HG03460 (cell line): ENCODE data around the gene PAM.

Experiments used
- ATAC-seq: cut with Tn5 transposase; IDR thresholded peaks from one replicate; pipeline ENCODE4 v1.9.1; 2021; ENCODE audit not compliant: unreplicated experiment

The PAM gene

DNA sequence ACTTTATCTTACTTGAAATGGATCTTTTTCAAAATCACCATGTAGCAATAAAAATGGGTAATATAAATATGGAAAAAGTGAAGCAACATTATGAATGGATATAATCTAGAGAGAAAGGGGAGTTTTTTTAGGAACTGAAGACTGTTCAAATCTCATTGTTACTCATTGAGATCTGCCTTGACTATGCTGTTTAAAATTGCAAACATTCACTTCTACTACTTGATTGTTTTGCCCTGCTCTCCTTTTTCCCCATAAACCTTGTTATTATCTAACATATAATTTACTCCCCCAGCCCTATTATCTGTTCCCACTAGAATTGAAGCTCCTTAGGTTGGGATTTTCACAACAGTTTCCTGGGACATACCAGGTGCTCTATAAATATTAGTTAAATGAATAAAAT, 22.0 kb downstream of the PAM start:
- no peak for ATAC-seq

DNA sequence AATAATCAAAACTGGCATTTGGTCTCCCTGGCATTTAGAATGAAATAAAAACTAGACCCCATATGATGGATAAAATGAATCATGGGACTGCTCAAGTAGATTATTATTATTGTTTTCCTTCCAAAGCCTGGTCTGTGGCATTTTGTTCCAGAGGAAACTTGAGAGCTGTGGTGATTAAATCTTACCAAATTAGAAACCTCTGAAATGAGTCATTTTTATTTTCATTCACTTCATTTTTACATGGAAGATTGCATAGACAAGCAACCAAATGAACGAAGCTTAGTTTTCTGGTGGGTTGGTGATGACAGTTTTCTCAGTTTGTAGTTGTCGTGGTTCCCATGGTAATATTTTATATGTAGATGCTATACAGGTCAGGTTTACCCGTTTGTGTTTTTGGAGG, 23.4 kb downstream of the PAM start:
- no peak for ATAC-seq

GRCh38 chr5:102781359-102781758, 26.3 kb downstream of the PAM start:
- ATAC-seq: no peak

- no peak for ATAC-seq
These were observed 26.7 kb downstream of the PAM start for GRCh38 chr5:102781786-102782185.

DNA sequence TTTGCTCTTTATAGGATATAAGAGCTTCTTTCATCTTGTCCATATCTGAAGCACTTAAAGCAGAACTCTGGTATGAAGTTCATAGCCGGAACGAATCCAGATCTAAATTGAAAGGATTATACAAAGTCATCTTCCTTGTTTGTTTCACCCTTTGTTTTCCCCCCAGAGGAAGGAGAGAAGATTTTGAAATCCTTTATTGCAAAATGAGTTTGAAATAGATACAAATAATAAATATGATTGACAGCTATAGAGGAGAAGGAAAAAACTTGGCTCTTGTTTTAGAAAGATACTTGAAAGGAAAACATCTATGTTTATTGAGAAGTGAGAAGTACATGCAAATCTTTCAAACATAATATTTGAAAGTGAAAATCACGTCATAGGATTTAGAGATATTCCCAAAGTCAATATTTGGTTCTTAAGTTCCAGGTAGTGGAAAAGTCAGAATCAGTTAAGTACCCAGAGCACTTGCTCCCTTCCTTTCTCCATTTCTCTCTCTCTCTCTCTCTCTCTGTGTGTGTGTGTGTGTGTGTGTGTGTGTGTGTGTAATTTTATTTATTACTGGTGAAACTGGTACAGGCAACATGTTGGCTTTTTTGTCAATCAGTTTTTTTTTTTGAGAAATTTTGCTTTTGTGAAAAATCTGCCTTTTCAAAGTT, 27.2 kb downstream of the PAM start:
- ATAC-seq: no peak

GRCh38 chr5:102787134-102787533, 32.0 kb downstream of the PAM start:
- no peak for ATAC-seq

GRCh38 chr5:102788788-102789187, 33.7 kb downstream of the PAM start:
- ATAC-seq: no peak

DNA sequence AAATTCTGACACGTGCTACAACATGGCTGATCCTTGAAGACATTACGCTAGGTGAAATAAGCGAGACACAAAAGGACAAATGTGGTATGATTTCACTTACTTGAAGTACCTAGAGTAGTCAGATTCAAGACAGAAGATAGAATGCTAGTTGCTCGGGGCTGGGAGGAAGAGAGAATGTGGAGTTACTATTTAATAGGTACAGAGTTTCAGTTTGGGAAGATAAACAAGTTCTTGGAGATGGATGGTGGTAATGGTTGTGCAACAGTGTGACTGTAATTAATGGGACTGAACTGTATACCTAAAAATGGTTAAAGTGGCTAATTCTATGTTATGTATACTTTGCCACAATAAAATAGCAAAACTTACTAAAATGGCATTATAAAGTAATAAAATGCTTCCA, 34.4 kb downstream of the PAM start:
- no peak for ATAC-seq

- ATAC-seq: no peak
These were observed 35.6 kb downstream of the PAM start for GRCh38 chr5:102790748-102791147.

DNA sequence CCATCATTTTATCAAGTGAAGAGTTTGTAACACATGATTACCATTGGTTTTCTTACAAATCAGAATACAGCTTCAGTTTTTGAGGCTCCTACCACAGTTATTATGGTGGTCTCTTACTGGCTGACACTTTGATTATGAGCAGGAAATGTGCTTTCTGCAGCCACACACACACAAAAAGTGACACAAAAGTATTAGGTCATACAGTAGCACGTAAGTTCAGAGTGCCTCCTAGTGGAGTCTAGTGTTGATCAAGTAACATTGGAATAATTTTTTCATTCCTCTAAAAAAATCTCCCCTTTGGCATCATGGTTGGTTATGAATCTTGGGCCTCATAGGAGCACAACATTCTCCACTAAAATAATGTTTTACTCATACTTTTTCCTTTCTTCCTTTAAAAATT, 37.6 kb downstream of the PAM start:
- ATAC-seq: no peak

GRCh38 chr5:102794047-102794446, 38.9 kb downstream of the PAM start:
- no peak for ATAC-seq

DNA sequence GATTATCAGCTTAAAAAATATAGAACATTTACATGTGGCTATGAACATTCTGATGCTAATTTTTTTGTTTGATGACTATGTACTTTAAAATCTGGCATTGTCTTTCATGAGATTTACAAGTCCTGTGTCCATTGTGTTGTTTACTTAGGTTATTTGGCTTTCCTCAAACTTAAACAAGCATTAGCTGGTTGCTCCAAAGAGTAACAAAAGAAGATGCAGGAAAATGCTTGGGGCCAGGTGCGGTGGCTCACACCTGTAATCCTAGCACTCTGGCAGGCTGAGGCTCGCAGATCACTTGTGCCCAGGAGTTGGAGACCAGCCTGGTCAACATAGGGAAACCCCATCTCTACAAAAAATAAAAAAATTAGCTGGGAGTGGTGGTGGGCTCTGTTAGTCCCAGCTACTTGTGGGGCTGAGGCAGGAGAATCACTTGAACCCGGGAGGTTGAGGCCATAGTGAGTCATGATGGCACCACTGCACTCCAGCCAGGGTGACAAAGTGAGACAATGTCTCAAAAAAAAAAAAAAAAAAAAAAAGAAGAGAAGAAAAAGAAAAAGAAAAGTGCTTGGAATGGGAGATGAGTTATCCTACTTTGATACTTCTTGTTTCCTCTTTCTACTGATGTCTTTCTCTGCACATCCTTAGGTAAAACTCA, 39.7 kb downstream of the PAM start:
- ATAC-seq: no peak

DNA sequence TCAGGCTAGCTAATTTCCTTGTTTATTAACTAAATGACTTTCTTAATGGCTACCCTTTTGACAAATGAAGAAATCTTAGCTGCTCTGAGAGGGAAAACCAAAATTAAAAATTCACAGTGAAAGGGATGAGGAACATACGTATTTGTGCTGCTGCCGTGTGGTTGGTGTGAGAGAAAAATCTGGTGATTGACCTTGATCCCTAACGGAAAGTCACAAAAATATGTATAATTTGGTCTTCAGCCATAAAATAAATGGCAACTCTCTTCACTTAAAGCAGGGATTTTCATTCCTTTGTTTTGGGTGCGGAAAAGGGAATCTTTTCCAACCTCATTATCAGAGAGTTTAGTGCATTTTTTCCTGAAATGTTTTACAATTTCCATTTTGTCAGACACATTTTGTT, 40.4 kb downstream of the PAM start:
- ATAC-seq: no peak

- no peak for ATAC-seq
These were observed 40.9 kb downstream of the PAM start for GRCh38 chr5:102796009-102796408.

GRCh38 chr5:102796498-102796897, 41.4 kb downstream of the PAM start:
- no peak for ATAC-seq

DNA sequence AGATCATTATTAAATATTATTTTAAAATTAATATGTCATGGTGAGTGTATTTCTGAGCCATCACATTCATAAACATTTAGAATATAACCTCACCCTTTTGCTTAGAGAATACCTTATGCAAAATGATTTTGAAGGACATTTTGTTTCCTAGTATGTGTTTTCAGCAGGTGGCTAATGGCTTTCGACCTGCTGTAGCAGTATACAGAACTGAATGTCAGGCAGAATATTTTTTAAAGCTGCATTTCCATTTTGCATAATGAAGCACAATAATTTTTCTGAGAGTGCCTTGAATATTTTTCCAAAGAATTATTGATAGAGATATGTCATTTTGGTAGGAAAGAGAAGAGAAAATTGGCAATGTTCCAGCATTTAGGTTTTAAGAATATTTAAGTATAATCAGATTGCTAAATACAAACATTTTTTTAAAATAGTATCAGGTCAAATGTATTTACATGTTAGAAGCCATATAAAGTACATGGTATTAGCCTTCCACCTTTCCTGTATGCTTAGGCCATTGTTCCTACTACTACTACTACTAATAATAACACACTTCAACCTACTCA, 42.3 kb downstream of the PAM start:
- ATAC-seq: no peak

DNA sequence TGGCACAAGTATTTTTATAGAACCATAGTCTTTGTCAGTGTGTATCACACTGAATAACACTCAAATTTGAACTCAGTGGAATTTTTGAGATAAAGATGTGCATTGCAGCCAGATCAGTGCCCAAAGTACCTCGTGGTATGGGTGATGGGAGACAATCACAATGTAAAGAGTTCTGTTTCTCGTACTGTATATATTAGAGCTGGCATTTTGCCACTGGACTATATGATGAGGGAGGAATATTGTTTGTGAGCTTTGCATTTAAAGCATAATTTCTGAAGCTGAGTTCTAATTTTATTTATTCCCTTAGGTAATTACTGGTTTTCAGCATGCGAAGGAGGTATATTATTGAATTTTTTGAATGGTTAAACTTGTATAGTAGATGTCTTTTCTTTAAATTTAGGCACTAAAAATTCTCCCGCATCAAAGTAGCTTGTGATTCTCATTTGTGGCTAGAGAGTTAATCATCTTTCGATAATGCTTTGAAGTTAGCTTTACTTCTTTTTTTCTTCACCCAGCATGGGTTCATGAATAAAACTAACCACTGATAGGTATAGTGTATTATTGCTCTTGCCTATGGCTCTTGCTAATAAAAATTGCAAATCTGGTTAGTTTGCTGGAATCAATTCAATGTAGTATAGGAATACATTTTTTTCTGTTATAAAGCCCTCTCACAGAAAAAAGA, 43.1 kb downstream of the PAM start:
- ATAC-seq: no peak

DNA sequence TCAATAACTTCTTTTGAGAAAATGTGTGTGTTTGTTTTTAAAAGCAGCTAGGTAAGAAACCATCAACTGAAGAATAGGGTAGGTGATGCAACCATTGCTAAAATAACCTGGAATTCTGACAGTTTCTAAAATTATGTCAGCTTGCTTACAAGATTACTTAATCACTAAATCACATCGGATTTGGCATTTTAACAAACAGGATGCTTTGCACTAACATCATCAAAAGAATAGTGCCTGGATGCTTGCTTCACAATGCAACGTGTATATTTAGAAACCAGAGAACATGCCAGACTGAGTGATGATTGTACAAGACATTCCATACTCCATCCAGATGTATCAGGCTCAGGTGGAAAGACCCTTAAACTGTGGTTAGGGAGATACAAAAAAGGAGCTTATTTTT, 43.9 kb downstream of the PAM start:
- no peak for ATAC-seq

DNA sequence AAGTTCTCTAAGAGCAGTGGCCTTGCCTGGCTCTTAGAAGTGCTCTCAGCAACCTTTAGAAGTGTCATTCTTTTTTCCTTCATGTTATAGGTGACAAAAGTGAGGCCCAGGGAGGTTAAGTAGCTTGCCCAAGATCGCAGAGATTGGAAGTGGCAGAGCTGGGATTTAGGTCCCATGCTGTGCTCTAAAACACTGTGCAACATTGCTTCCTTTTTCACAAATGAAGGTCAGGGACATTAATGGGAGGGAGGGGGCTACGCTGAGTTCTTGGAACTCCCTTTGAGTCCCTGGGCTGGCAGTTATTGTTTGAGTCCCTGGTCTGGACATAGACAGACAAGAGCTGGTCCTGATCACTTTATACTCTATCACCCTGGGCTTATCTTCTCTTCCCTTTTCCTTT, 45.3 kb downstream of the PAM start:
- ATAC-seq: no peak

- ATAC-seq: peak; percentile 64
These were observed 46.3 kb downstream of the PAM start for GRCh38 chr5:102801371-102801770.

DNA sequence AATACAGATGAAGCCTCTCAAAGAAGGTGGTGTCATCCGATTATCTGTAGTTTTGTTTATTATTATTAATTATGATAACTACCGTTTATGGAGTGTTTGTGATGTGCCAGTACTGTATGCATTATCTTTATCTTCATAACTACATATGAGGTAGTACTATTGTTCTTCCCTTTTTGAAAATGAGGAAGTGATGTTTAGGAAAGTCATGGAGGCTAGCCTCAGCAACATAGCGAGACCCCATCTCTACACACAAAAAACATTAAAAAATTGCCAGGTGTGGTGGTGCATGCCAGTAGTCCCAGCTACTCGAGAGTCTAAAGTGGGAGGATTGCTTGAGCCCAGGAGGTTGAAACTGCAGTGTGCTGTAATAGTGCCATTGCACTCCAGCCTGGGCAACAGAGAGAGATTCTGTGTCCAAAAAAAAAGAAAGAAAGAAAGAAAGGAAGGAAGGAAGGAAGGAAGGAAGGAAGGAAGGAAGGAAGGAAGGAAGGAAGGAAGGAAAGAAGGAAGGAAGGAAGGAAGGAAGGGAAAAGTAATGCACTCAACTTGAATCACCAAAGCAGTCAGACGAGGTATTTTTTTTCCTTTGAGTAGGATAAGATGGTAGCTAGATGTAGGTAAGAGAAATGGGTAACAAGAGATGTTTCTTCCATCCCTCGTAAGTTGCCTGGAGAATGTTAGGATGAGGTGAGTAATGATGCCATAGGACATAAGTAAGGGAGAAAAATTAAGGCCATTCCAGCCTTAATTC, 47.8 kb downstream of the PAM start:
- ATAC-seq: no peak
